PFSK-1 (cell line): ENCODE measurements around the gene CMTM4.

Experiments
- FOXP2 ChIP-seq: optimal IDR thresholded peaks from 2 replicates; pipeline ENCODE3; 2011; ENCODE audit warnings: borderline replicate concordance, control low read depth, inconsistent platforms; ENCODE audit not compliant: insufficient read depth; ENCODE audit errors: extremely low read length, extremely low read depth
- POLR2AphosphoS5 ChIP-seq: IDR thresholded peaks from 2 replicates; pipeline ENCODE4 v1.6.1; 2012; ENCODE audit warnings: low read depth, mild to moderate bottlenecking, control low read depth, low read length, moderate library complexity
- REST ChIP-seq, 2 experiments: IDR thresholded peaks; 2 replicates each; pipeline versions ENCODE4 v1.6.1 to v1.8.0; 2011 to 2012; ENCODE audit warnings: low read depth in 2 of 2, low read length in 2 of 2, control low read depth in 1 of 2, inconsistent platforms in 1 of 2, mild to moderate bottlenecking in 1 of 2, moderate library complexity in 1 of 2; ENCODE audit not compliant: insufficient read depth in 1 of 2
- SIN3A ChIP-seq: IDR thresholded peaks from 2 replicates; pipeline ENCODE4 v1.6.1; 2012; ENCODE audit warnings: mild to moderate bottlenecking, low read length, moderate library complexity, borderline replicate concordance; ENCODE audit not compliant: insufficient read depth
- TAF1 ChIP-seq: IDR thresholded peaks from 2 replicates; pipeline ENCODE4 v1.6.1; 2012; ENCODE audit warnings: low read length, control low read depth, borderline replicate concordance; ENCODE audit not compliant: insufficient read depth

GRCh38 chr16:66569827-66570405, 126.6 kb downstream of the CMTM4 start:
- TF ChIP-seq POLR2AphosphoS5 (no peak), REST (IDR thresholded peaks at IDR 0.05; ENCODE audit: insufficient read depth in 1 of 2, low read depth in 2 of 2, low read length in 2 of 2) (no peak), TAF1 (no peak), SIN3A (no peak), FOXP2 (no peak)
